NT2/D1 (cell line): ENCODE measurements around the gene LRRN4.

Source experiments
- DNase-seq: peaks from one replicate; pipeline ENCODE4 v3.0.0-alpha.2; 2011; ENCODE audit warnings: low read depth, low spot score
- H3K27me3 ChIP-seq: 2 replicates; pipeline ENCODE4 v1.6.0; 2011; ENCODE audit warnings: mild to moderate bottlenecking; ENCODE audit not compliant: insufficient read length, insufficient read depth
- H3K36me3 ChIP-seq: 2 replicates; pipeline ENCODE4 v1.6.1; 2011; ENCODE audit warnings: mild to moderate bottlenecking, low read length, mixed read lengths; ENCODE audit not compliant: insufficient read depth, insufficient read length
- H3K4me1 ChIP-seq: 2 replicates; pipeline ENCODE4 v1.5.1; 2011; ENCODE audit not compliant: insufficient read depth, insufficient read length
- H3K4me3 ChIP-seq: 2 replicates; pipeline ENCODE4 v1.5.1; 2011; ENCODE audit warnings: low read depth; ENCODE audit not compliant: insufficient read length
- H3K9ac ChIP-seq: 2 replicates; pipeline ENCODE4 v1.6.0; 2011; ENCODE audit warnings: low read depth; ENCODE audit not compliant: insufficient read length
- H3K9me3 ChIP-seq: 2 replicates; pipeline ENCODE4 v1.5.1; 2011; ENCODE audit warnings: mild to moderate bottlenecking, low read length; ENCODE audit not compliant: insufficient read depth
- SUZ12 ChIP-seq: IDR thresholded peaks from 2 replicates; pipeline ENCODE4 v1.6.1; 2011; ENCODE audit not compliant: insufficient read length, insufficient read depth; ENCODE audit errors: extremely low read depth
- YY1 ChIP-seq: IDR thresholded peaks from 2 replicates; pipeline ENCODE4 v1.6.1; 2011; ENCODE audit not compliant: insufficient read length, insufficient read depth
- ZNF274 ChIP-seq: IDR thresholded peaks from 2 replicates; pipeline ENCODE4 v1.6.1; 2011; ENCODE audit warnings: mild to moderate bottlenecking, low read depth, low read length

The LRRN4 gene

GRCh38 chr20:6074784-6075183 lies 20.9 kb upstream of the LRRN4 start:
- Histone ChIP-seq H3K36me3 (peaks cover 11% of the 10 kb centered on the region), H3K9ac (no peak overlapping the region), H3K9me3 (no peaks in the 10 kb centered on the region), H3K4me3 (no peak overlapping the region), H3K27me3 (no peaks in the 10 kb centered on the region), H3K4me1 (no peaks in the 10 kb centered on the region)
- no peak for DNase-seq
- TF ChIP-seq ZNF274 (no peak), YY1 (no peak), SUZ12 (no peak)

DNA sequence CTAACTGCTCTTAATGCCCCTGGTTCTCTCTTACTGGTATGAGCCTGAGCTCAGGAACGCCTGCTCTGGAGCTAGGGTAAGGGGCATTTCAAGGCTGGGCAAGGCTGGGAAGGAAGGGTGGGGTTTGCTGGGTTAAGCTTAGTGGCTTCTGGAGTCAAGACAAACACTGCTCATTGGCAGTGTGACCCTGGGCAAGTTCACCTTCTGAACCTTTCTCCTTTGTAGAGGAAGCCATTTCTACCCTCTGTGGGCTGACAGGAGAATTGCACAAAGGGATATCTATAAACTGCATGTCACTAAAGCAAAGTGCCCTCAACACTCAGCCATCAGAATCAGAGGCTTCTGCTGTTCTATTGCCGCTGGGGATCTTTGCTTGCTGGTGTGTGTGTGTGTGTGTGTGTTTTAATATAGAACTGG lies 20.3 kb upstream of the LRRN4 start:
- peaks cover 11% of the 10 kb centered on the region for H3K36me3 ChIP-seq
- H3K4me1 ChIP-seq = no peaks in the 10 kb centered on the region
- no peaks in the 10 kb centered on the region for H3K27me3 ChIP-seq
- no peaks in the 10 kb centered on the region for H3K9me3 ChIP-seq
- no peak for DNase-seq
- H3K9ac ChIP-seq = no peak overlapping the region
- no peak overlapping the region for H3K4me3 ChIP-seq
- no peak for TF ChIP-seq ZNF274
- TF ChIP-seq YY1 = no peak
- TF ChIP-seq SUZ12 = no peak

DNA sequence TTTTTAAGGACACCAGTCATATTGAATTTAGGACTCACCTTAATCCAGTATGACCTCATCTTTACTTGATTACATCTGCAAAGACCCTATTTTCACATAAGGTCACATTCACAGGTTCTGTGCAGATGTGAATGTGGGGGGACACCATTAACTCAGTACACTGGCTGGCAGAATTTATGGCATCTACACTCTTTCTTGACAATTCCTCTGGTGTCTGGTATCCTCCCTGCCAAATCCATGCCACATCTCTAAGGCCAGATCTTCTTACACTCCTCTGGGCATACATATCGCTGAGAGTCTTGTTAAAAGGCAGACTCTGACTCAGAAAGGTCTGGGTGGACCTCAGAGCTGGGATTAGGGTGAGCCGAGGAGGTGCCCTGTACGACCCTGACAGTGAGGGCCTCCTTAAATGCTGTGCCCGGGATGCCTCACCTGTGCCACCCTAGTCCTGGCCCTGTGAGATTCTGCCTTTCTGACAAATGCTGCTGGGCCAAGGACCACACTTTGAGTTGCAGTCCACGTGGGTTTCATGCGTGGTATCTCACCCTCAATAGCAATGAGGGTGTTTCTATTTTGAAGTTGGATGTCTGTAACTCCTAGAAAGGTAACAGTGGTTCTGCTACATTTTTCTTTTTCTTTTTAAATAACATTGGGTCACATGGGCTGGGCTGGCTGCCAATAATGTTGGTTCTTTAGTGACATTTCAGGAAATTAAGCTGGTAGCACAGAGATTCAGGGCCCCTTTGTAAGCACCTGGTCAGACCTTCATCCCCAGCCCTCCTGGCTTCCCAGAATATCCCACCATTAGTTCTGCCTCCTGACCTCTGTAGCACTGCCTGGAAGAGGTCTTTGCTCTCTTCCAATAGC lies 17.2 kb upstream of the LRRN4 start:
- Histone ChIP-seq H3K36me3 (peaks cover 3% of the 10 kb centered on the region), H3K4me1 (no peaks in the 10 kb centered on the region), H3K4me3 (no peak overlapping the region), H3K9ac (no peak overlapping the region), H3K27me3 (no peaks in the 10 kb centered on the region), H3K9me3 (no peaks in the 10 kb centered on the region)
- no peak for DNase-seq
- TF ChIP-seq SUZ12 (no peak), YY1 (no peak), ZNF274 (no peak)

DNA sequence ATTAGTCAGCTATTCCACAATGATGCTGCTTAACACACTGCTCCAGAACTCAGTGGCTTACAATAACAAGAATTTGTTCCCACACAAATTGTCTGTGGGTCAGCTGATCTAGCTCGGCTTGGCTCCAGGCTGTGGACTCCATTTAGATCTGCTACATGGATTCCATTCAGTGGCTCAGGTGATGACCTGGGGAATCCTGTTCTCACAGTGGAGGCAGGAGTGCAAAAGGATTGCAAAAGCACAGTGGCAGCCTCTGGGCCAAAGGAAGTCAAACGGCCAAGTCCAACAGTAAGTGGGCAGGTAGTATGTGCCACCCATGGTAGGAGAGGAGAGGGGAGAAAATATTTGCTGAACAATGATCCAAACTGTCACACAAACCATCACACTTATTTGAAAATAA lies 15.8 kb upstream of the LRRN4 start:
- H3K4me1 ChIP-seq = no peaks in the 10 kb centered on the region
- H3K4me3 ChIP-seq = no peak overlapping the region
- no peak overlapping the region for H3K9ac ChIP-seq
- no peaks in the 10 kb centered on the region for H3K9me3 ChIP-seq
- H3K27me3 ChIP-seq = no peaks in the 10 kb centered on the region
- no peaks in the 10 kb centered on the region for H3K36me3 ChIP-seq
- TF ChIP-seq ZNF274 = no peak
- TF ChIP-seq YY1 = no peak
- no peak for TF ChIP-seq SUZ12
- no peak for DNase-seq

DNA sequence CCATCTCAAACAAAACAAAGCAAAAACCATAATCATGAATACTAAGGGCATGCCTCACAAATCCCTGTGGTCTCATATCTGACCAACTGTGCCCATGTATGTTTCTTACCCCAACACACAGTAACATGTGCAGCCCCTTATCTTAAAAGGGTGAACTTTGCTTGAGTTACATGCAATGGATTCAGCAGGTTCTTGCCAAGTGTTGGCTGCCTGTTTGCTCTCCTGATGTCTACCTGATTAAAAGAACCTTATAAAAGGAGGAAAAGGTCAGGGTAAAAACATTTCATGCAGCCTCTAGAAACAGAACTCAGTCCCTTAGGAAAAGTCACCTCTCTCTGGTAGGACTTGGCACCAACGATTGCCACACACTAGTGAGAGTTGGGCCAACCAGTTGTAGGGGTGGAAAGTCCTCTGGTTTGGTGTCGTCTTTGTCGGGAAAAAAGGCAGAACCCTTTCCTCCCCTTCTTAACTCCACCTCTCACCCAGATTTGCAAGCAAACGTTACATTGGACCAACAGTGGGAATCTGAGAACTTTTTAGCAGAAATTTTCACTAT lies 14.0 kb upstream of the LRRN4 start:
- TF ChIP-seq SUZ12 = no peak
- no peak for TF ChIP-seq YY1
- TF ChIP-seq ZNF274 = no peak
- Histone ChIP-seq H3K4me3 (no peak overlapping the region), H3K4me1 (no peaks in the 10 kb centered on the region), H3K9ac (no peak overlapping the region), H3K27me3 (no peaks in the 10 kb centered on the region), H3K36me3 (no peaks in the 10 kb centered on the region), H3K9me3 (no peaks in the 10 kb centered on the region)
- DNase-seq = no peak

- H3K9me3 ChIP-seq = no peaks in the 10 kb centered on the region
- no peaks in the 10 kb centered on the region for H3K36me3 ChIP-seq
- no peaks in the 10 kb centered on the region for H3K27me3 ChIP-seq
- DNase-seq = no peak
- H3K9ac ChIP-seq = no peak overlapping the region
- no peaks in the 10 kb centered on the region for H3K4me1 ChIP-seq
- H3K4me3 ChIP-seq = no peak overlapping the region
- no peak for TF ChIP-seq YY1
- TF ChIP-seq SUZ12 = no peak
- no peak for TF ChIP-seq ZNF274
Observed at GRCh38 chr20:6066582-6066981, 12.7 kb upstream of the LRRN4 start.

- H3K36me3 ChIP-seq = no peaks in the 10 kb centered on the region
- no peaks in the 10 kb centered on the region for H3K27me3 ChIP-seq
- no peak for TF ChIP-seq SUZ12
- TF ChIP-seq ZNF274 = no peak
- no peak for TF ChIP-seq YY1
- H3K9me3 ChIP-seq = no peaks in the 10 kb centered on the region
- no peaks in the 10 kb centered on the region for H3K4me1 ChIP-seq
- H3K9ac ChIP-seq = no peak overlapping the region
- H3K4me3 ChIP-seq = no peak overlapping the region
- DNase-seq = no peak
Observed at GRCh38 chr20:6061544-6061943, 7.7 kb upstream of the LRRN4 start.
